Measurements from ENCODE around the gene TGIF2.

The TGIF2 gene

GRCh38 chr20:36544134-36545018 lies 29.0 kb upstream of the TGIF2 start:
- Histone ChIP-seq H2BK15ac (ENCODE audit: low read depth, poor library complexity, severe bottlenecking) (no peak overlapping the region), H2AK5ac (ENCODE audit: low read length, severe bottlenecking) (no peak overlapping the region), H2BK120ac (ENCODE audit: low read depth, low read length) (no peak overlapping the region), H3K27ac (ENCODE audit: low read length, poor library complexity, severe bottlenecking) (peak overlapping the region; percentile 90), H3K4ac (ENCODE audit: low read depth in 1 of 2, low read length in 2 of 2) (no peak overlapping the region), H3K9ac (ENCODE audit: low read length) (peak overlapping the region; percentile 98), H3K23ac (ENCODE audit: low read length in 2 of 2) (no peak overlapping the region), H3K4me2 (ENCODE audit: low read length, poor library complexity, severe bottlenecking) (peak overlapping the region; percentile 58), H3K4me1 (ENCODE audit: control insufficient read depth, insufficient read depth, low read depth, low read length) (peaks cover 43% of the 10 kb centered on the region), H3K79me1 (replicated peaks; ENCODE audit: low read length, poor library complexity, severe bottlenecking) (peaks cover 14% of the 10 kb centered on the region), H3K18ac (ENCODE audit: low read depth in 1 of 2, low read length in 2 of 2) (peak overlapping the region in 1 of 2 experiments; percentile 61), H3K36me3 (ENCODE audit: control insufficient read depth in 1 of 2, insufficient read depth in 2 of 2, low read depth in 1 of 2, low read length in 2 of 2) (peaks cover 41 to 56% of the 10 kb centered on the region in 2 experiments), H2AFZ (ENCODE audit: low read depth, low read length) (no peak overlapping the region), H3K9me3 (ENCODE audit: control insufficient read depth, low read length) (no peaks in the 10 kb centered on the region), H3K27me3 (ENCODE audit: control insufficient read depth in 1 of 2, insufficient read depth in 1 of 2, low read length in 2 of 2) (no peaks in the 10 kb centered on the region), H3K14ac (ENCODE audit: low read length in 2 of 2) (no peak overlapping the region), H2BK12ac (ENCODE audit: low read length in 2 of 2) (peak overlapping the region in 1 of 2 experiments; percentile 29), H3K4me3 (ENCODE audit: insufficient read depth in 1 of 2, low read depth in 1 of 2, low read length in 2 of 2) (peak overlapping the region in 1 of 2 experiments; percentile 96), H4K91ac (ENCODE audit: low read length) (no peak overlapping the region), H2BK5ac (ENCODE audit: low read depth, low read length, poor library complexity, severe bottlenecking) (no peak overlapping the region), H4K8ac (ENCODE audit: low read length) (peak overlapping the region; percentile 0)
- 84% methylated on average over 15 of the region's 15 CpGs for WGBS
- no peak for DNase-seq

DNA sequence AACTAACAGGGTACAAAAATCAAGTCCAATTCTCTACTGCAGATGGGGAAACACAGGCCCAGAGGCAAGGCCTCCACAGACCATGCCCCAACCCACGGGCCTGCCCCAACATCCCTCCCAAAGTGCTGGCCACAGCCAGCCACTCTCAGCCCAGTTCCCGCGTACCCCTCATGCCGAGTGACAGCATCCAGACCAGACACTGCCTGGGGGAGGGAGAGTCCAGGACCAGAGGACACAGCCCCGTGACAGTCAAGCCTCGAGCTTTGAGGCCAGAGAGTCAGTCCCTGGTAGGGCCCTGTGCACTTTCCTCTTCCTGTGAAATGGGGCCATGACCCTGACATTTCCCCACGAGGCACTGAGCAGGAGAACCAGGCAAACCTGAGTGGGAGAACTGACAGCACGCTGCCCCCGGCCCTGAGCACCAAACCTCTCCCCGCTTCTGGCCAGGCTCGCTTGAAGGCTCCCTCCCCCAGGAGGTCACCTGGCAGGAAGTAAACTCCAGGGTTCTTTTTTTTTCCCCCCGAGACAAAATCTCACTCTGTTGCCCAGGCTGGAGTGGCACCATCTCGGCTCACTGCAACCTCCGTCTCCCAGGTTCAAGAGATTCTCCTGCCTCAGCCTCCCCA lies 27.2 kb upstream of the TGIF2 start:
- Histone ChIP-seq H3K27me3 (ENCODE audit: control insufficient read depth in 1 of 2, insufficient read depth in 1 of 2, low read length in 2 of 2) (no peaks in the 10 kb centered on the region), H4K91ac (ENCODE audit: low read length) (no peak overlapping the region), H3K4me1 (ENCODE audit: control insufficient read depth, insufficient read depth, low read depth, low read length) (peaks cover 38% of the 10 kb centered on the region), H4K8ac (ENCODE audit: low read length) (peak overlapping the region; percentile 12), H3K36me3 (ENCODE audit: control insufficient read depth in 1 of 2, insufficient read depth in 2 of 2, low read depth in 1 of 2, low read length in 2 of 2) (peaks cover 47 to 67% of the 10 kb centered on the region in 2 experiments), H3K27ac (ENCODE audit: low read length, poor library complexity, severe bottlenecking) (no peak overlapping the region), H3K4ac (ENCODE audit: low read depth in 1 of 2, low read length in 2 of 2) (no peak overlapping the region), H3K9me3 (ENCODE audit: control insufficient read depth, low read length) (no peaks in the 10 kb centered on the region), H2AK5ac (ENCODE audit: low read length, severe bottlenecking) (no peak overlapping the region), H2BK15ac (ENCODE audit: low read depth, poor library complexity, severe bottlenecking) (no peak overlapping the region), H3K4me2 (ENCODE audit: low read length, poor library complexity, severe bottlenecking) (no peak overlapping the region), H2BK5ac (ENCODE audit: low read depth, low read length, poor library complexity, severe bottlenecking) (no peak overlapping the region), H2AFZ (ENCODE audit: low read depth, low read length) (no peak overlapping the region), H3K23ac (ENCODE audit: low read length in 2 of 2) (no peak overlapping the region), H2BK12ac (ENCODE audit: low read length in 2 of 2) (no peak overlapping the region), H3K14ac (ENCODE audit: low read length in 2 of 2) (no peak overlapping the region), H3K4me3 (ENCODE audit: insufficient read depth in 1 of 2, low read depth in 1 of 2, low read length in 2 of 2) (no peak overlapping the region), H2BK120ac (ENCODE audit: low read depth, low read length) (no peak overlapping the region), H3K79me1 (replicated peaks; ENCODE audit: low read length, poor library complexity, severe bottlenecking) (peaks cover 8% of the 10 kb centered on the region), H3K18ac (ENCODE audit: low read depth in 1 of 2, low read length in 2 of 2) (no peak overlapping the region), H3K9ac (ENCODE audit: low read length) (no peak overlapping the region)
- no peak for DNase-seq
- 82% methylated on average over 14 of the region's 14 CpGs for WGBS

- H3K27me3 ChIP-seq (ENCODE audit: control insufficient read depth in 1 of 2, insufficient read depth in 1 of 2, low read length in 2 of 2), result no peaks in the 10 kb centered on the region
- 91% methylated on average over 12 of the region's 12 CpGs for WGBS
- DNase-seq, result no peak
These were observed 26.0 kb upstream of the TGIF2 start for GRCh38 chr20:36547186-36548005.

DNA sequence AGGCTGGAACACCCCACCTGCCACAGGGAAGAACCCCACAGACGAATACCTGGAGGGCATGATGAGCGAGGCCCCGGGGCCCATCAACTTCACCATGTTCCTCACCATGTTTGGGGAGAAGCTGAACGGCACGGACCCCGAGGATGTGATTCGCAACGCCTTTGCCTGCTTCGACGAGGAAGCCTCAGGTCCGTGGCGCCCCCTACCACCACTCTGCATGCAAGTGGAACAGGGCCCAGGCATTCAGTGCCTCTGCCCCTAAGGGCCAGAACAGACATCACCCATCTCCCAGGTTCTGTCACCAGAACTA lies 25.4 kb upstream of the TGIF2 start:
- no peak overlapping the region for H2BK5ac ChIP-seq (ENCODE audit: low read depth, low read length, poor library complexity, severe bottlenecking)
- no peak overlapping the region for H3K4me2 ChIP-seq (ENCODE audit: low read length, poor library complexity, severe bottlenecking)
- H3K27ac ChIP-seq (ENCODE audit: low read length, poor library complexity, severe bottlenecking), result no peak overlapping the region
- H4K8ac ChIP-seq (ENCODE audit: low read length), result no peak overlapping the region
- no peaks in the 10 kb centered on the region for H3K9me3 ChIP-seq (ENCODE audit: control insufficient read depth, low read length)
- no peak overlapping the region for H2BK12ac ChIP-seq (ENCODE audit: low read length in 2 of 2)
- H4K91ac ChIP-seq (ENCODE audit: low read length), result no peak overlapping the region
- 90% methylated on average over 12 of the region's 12 CpGs for WGBS
- H2AK5ac ChIP-seq (ENCODE audit: low read length, severe bottlenecking), result no peak overlapping the region
- peaks cover 47 to 63% of the 10 kb centered on the region in 2 experiments for H3K36me3 ChIP-seq (ENCODE audit: control insufficient read depth in 1 of 2, insufficient read depth in 2 of 2, low read depth in 1 of 2, low read length in 2 of 2)
- no peak overlapping the region for H3K14ac ChIP-seq (ENCODE audit: low read length in 2 of 2)
- no peak overlapping the region for H3K18ac ChIP-seq (ENCODE audit: low read depth in 1 of 2, low read length in 2 of 2)
- peaks cover 29% of the 10 kb centered on the region for H3K4me1 ChIP-seq (ENCODE audit: control insufficient read depth, insufficient read depth, low read depth, low read length)
- H3K4me3 ChIP-seq (ENCODE audit: insufficient read depth in 1 of 2, low read depth in 1 of 2, low read length in 2 of 2), result no peak overlapping the region
- H3K79me1 ChIP-seq (replicated peaks; ENCODE audit: low read length, poor library complexity, severe bottlenecking), result peaks cover 8% of the 10 kb centered on the region
- no peak overlapping the region for H2AFZ ChIP-seq (ENCODE audit: low read depth, low read length)
- H2BK120ac ChIP-seq (ENCODE audit: low read depth, low read length), result no peak overlapping the region
- H3K23ac ChIP-seq (ENCODE audit: low read length in 2 of 2), result no peak overlapping the region
- no peak overlapping the region for H2BK15ac ChIP-seq (ENCODE audit: low read depth, poor library complexity, severe bottlenecking)
- H3K4ac ChIP-seq (ENCODE audit: low read depth in 1 of 2, low read length in 2 of 2), result no peak overlapping the region
- no peaks in the 10 kb centered on the region for H3K27me3 ChIP-seq (ENCODE audit: control insufficient read depth in 1 of 2, insufficient read depth in 1 of 2, low read length in 2 of 2)
- no peak for DNase-seq
- no peak overlapping the region for H3K9ac ChIP-seq (ENCODE audit: low read length)

More at GRCh38 chr20:36547186-36548005, 26.0 kb upstream of the TGIF2 start:
- no peak overlapping the region for H2AFZ ChIP-seq (ENCODE audit: low read depth, low read length)
- no peak overlapping the region for H3K9ac ChIP-seq (ENCODE audit: low read length)
- H3K4ac ChIP-seq (ENCODE audit: low read depth in 1 of 2, low read length in 2 of 2), result no peak overlapping the region
- no peak overlapping the region for H2BK12ac ChIP-seq (ENCODE audit: low read length in 2 of 2)
- H3K36me3 ChIP-seq (ENCODE audit: control insufficient read depth in 1 of 2, insufficient read depth in 2 of 2, low read depth in 1 of 2, low read length in 2 of 2), result peaks cover 47 to 67% of the 10 kb centered on the region in 2 experiments
- H2AK5ac ChIP-seq (ENCODE audit: low read length, severe bottlenecking), result no peak overlapping the region
- H3K9me3 ChIP-seq (ENCODE audit: control insufficient read depth, low read length), result no peaks in the 10 kb centered on the region
- H3K14ac ChIP-seq (ENCODE audit: low read length in 2 of 2), result no peak overlapping the region
- H3K23ac ChIP-seq (ENCODE audit: low read length in 2 of 2), result no peak overlapping the region
- no peak overlapping the region for H2BK5ac ChIP-seq (ENCODE audit: low read depth, low read length, poor library complexity, severe bottlenecking)
- no peak overlapping the region for H2BK120ac ChIP-seq (ENCODE audit: low read depth, low read length)
- H3K4me1 ChIP-seq (ENCODE audit: control insufficient read depth, insufficient read depth, low read depth, low read length), result peaks cover 35% of the 10 kb centered on the region
- no peak overlapping the region for H3K4me2 ChIP-seq (ENCODE audit: low read length, poor library complexity, severe bottlenecking)
- H4K91ac ChIP-seq (ENCODE audit: low read length), result no peak overlapping the region
- no peak overlapping the region for H2BK15ac ChIP-seq (ENCODE audit: low read depth, poor library complexity, severe bottlenecking)
- H3K4me3 ChIP-seq (ENCODE audit: insufficient read depth in 1 of 2, low read depth in 1 of 2, low read length in 2 of 2), result no peak overlapping the region
- peaks cover 8% of the 10 kb centered on the region for H3K79me1 ChIP-seq (replicated peaks; ENCODE audit: low read length, poor library complexity, severe bottlenecking)
- H3K18ac ChIP-seq (ENCODE audit: low read depth in 1 of 2, low read length in 2 of 2), result no peak overlapping the region
- H3K27ac ChIP-seq (ENCODE audit: low read length, poor library complexity, severe bottlenecking), result no peak overlapping the region
- no peak overlapping the region for H4K8ac ChIP-seq (ENCODE audit: low read length)

Measured in mesenchymal stem cell (in vitro differentiated cells and primary cell).